ENCODE measurements around the gene CHRNA1.

GRCh38 chr2:174765576-174765975, 1.3 kb upstream of the CHRNA1 start:
- no peak for TF ChIP-seq CTCF (IDR thresholded peaks at IDR 0.05)
- TF ChIP-seq POLR2A (IDR thresholded peaks at IDR 0.05), result no peak

Data from adrenal gland (tissue), 5 donors.